ENCODE measurements around the gene C16orf86.

- no peak for TF ChIP-seq CTCF (IDR thresholded peaks at IDR 0.05; ENCODE audit: low read length)
- no peak for TF ChIP-seq EZH2phosphoT487 (IDR thresholded peaks at IDR 0.05; ENCODE audit: low read length)
- TF ChIP-seq EZH2 (optimal IDR thresholded peaks at IDR 0.05; ENCODE audit: low read depth, low read length), result no peak
These were observed 19.4 kb upstream of the C16orf86 start for GRCh38 chr16:67647111-67647651.

Data from MM.1S (cell line).